Psoas muscle (tissue), 8 donors: ENCODE data around the gene ZNF580. TPM values are rescaled to one million over a fixed set of nuclear protein-coding genes. Genes with fewer than 3 reads are reported as not detected.
A peak's percentile ranks its signal among the peaks of the same experiment; 100 is the strongest.

Source experiments
- ATAC-seq, 4 donors: fragments of 200-7000 bp; cut with Tn5 transposase; one replicate each; pipeline ENCODE4 v1.9.1; 2020; ENCODE audit warnings: moderate library complexity in 3 of 4, mild to moderate bottlenecking in 2 of 4
- DNase-seq, 2 donors: peaks; one replicate each; pipeline ENCODE4 v3.0.0-alpha.2; 2020
- H3K27ac ChIP-seq: fragments of 200-600 bp; one replicate; pipeline ENCODE4 v1.8.0; 2022
- H3K27me3 ChIP-seq, 3 donors: fragments of 200-600 bp in 1 of 3; one replicate each; pipeline versions ENCODE4 v1.6.1 to v1.8.0; 2013 to 2022; ENCODE audit warnings: low read length in 2 of 3, mild to moderate bottlenecking in 2 of 3, moderate library complexity in 1 of 3; ENCODE audit not compliant: insufficient read depth in 3 of 3
- H3K36me3 ChIP-seq, 2 donors: fragments of 200-600 bp in 1 of 2; one replicate each; pipeline versions ENCODE4 v1.6.1 to v1.8.0; 2013 to 2022; ENCODE audit warnings: low read depth in 1 of 2, mild to moderate bottlenecking in 1 of 2, moderate library complexity in 1 of 2; ENCODE audit not compliant: insufficient read depth in 1 of 2
- H3K4me1 ChIP-seq: fragments of 200-600 bp; one replicate; pipeline ENCODE4 v1.8.0; 2022
- H3K4me3 ChIP-seq: fragments of 200-600 bp; one replicate; pipeline ENCODE4 v1.8.0; 2022; ENCODE audit warnings: mild to moderate bottlenecking
- H3K9me3 ChIP-seq: fragments of 200-600 bp; one replicate; pipeline ENCODE4 v1.8.0; 2022
- CTCF ChIP-seq: fragments of 200-600 bp; IDR thresholded peaks from one replicate; pipeline ENCODE4 v1.8.0; 2022; ENCODE audit warnings: antibody characterized with exemption
- WGBS, 3 donors: extraction: QIAGEN DNeasy Blood & Tissue Kit; methylation state at CpG; one replicate each; pipeline versions ENCODE4 v1.1.6 to v1.1.7; 2013; 5-methylcytosine and 5-hydroxymethylcytosine counted together
- intact Hi-C, 2 donors: fragments of 100-400 bp; cut with DNase I; formaldehyde crosslinking; loops; one replicate each; pipeline versions ENCODE4 v1.11.0 to v1.14.2; 2022
- polyA plus RNA-seq, 3 donors: library from polyadenylated mRNA; stranded (reverse); fragments of 200-250 nt; gene quantifications; one replicate each; pipeline ENCODE4 v1.2.3, GENCODE V29; 2013
- total RNA-seq, 4 donors: library from RNA; stranded (reverse); fragmentation: NEBNext Ultra II Directional in 2 of 4; extraction: Animal tissue kit (Norgen Biotek cat#: 25700) in 2 of 4; gene quantifications; one replicate each; pipeline versions ENCODE4 v1.2.1 to v1.2.4, GENCODE V29; 2021 to 2023
- donor health status: healthy with polysubstance abuse.
- donor health status: DM: no; HTN: no; CAD: no; lungs with moderate emphysema.
- donor health status: Bipolar disorder and iron deficiency.
- donor health status: healthy.
- donor health status: DM: yes; HTN: yes; CAD: no.
- donor health status: DM: no; HTN: no; CAD: no.
- donor health status: DM: no; HTN: no; CAD: no.
- donor health status: DM: yes; HTN: yes; CAD: no.

The ZNF580 gene
- total and polyA plus RNA-seq, 7 donors = 5.9 to 21.1 (median 13.5) TPM

DNA sequence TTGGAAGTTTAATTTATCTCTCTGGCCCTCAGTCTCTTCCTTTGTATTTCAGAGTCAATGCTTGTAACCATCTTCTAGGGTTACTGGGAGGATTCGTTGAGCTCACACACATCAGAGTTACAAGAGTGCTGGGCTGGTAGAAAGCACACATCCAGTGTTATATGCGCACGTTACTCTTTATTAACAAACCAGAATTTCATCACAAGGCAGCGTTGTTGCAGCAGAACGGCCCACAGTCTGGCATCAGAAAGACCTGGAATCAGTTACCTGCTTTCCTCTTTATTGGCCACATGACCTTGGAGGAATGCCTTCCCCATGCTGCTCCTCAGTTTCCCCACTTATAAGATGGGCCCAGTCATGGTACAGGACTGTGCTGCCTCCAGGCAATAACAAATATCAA, 31.5 kb upstream of the ZNF580 start:
- H3K4me1 ChIP-seq = peaks cover 46% of the 10 kb centered on the region
- no peaks in the 10 kb centered on the region for H3K27me3 ChIP-seq
- ATAC-seq = no peak
- WGBS, 3 donors = 78 to 81% (median 79%) methylated on average over 5 of the region's 5 CpGs
- DNase-seq = no peak
- intact Hi-C loops = loop anchor here in 1 of 2 donors (5.0 kb wide), 1 partner anchor 97 kb away; no protein-coding TSS in a partner anchor
- no peaks in the 10 kb centered on the region for H3K9me3 ChIP-seq
- TF ChIP-seq CTCF = no peak
- H3K36me3 ChIP-seq = peaks cover 3 to 25% of the 10 kb centered on the region in 2 donors
- peak overlapping the region; percentile 9 for H3K27ac ChIP-seq
- H3K4me3 ChIP-seq = no peak overlapping the region

DNA sequence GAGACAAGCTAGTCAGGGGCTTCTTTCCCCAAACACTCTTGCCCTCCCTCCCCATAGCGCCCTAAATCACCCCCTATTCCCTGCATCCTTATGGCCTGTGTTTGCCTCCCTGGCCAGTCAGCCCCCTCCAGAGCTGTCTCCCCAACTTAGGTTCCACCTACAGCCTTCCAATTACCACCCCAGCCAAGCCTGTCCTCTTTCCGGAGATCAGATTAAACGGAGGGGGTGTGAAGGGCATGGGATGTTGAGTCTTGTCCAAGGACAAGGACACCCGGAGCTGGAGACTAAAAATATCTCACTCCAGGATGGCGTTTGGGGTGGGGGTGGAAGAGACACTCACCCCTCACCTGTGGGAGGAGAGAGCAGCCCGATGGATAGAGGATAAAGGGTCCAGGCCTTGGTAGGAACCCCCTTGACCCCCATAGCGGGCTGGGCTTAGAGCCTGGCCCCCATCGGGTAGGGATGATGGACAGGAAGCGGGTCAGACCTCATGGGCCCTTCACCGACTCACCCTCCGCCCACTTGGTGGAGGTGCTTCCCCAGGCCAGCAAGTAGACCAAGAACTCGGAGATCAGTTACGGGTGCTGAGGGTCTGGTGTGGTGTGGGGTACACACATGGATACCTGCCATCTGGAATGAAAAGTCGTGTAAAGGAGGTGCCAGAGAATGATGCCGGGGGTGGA, 29.4 kb upstream of the ZNF580 start:
- Histone ChIP-seq H3K4me1 (peaks cover 40% of the 10 kb centered on the region), H3K36me3 (peaks cover 9 to 44% of the 10 kb centered on the region in 2 donors), H3K27ac (peak overlapping the region; percentile 71), H3K27me3 (no peaks in the 10 kb centered on the region), H3K4me3 (peak overlapping the region; percentile 20), H3K9me3 (no peaks in the 10 kb centered on the region)
- intact Hi-C loops = no loop called here
- TF ChIP-seq CTCF = no peak
- ATAC-seq = peak; percentile 76 to 90 (median 80)
- 34 to 48% (median 36%) methylated on average over 15 of the region's 15 CpGs for WGBS, 3 donors
- peak in 1 of 2 donors; percentile 60 for DNase-seq

GRCh38 chr19:55611983-55612645, 28.7 kb upstream of the ZNF580 start:
- H3K27ac ChIP-seq = peak overlapping the region; percentile 71
- peaks cover 33% of the 10 kb centered on the region for H3K4me1 ChIP-seq
- peaks cover 10 to 50% of the 10 kb centered on the region in 2 donors for H3K36me3 ChIP-seq
- no peak for TF ChIP-seq CTCF
- peak overlapping the region; percentile 20 for H3K4me3 ChIP-seq
- 50 to 65% (median 56%) methylated on average over 3 of the region's 3 CpGs for WGBS, 3 donors
- DNase-seq (no peak), ATAC-seq (peak; percentile 19 to 49 (median 42))
- intact Hi-C loops = no loop called here
- H3K9me3 ChIP-seq = no peaks in the 10 kb centered on the region
- H3K27me3 ChIP-seq = no peaks in the 10 kb centered on the region

DNA sequence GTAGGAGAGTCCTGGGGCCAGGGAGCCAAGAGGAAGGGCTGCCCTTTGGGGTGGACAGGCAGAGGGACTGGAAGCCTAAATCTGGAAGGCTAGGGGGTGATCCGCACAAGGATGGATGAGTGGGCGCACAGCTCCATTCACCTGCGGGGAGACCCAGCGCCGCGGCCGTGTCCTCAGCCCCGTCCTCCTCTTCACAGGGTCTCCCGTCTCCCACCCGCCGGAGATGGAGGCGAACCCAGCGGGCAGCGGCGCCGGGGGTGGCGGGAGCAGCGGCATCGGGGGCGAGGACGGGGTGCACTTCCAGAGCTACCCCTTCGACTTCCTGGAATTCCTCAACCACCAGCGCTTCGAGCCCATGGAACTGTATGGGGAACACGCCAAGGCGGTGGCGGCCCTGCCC, 27.4 kb upstream of the ZNF580 start:
- ATAC-seq = no peak
- H3K4me3 ChIP-seq = no peak overlapping the region
- intact Hi-C loops = no loop called here
- peaks cover 23% of the 10 kb centered on the region for H3K4me1 ChIP-seq
- peak overlapping the region; percentile 50 for H3K27ac ChIP-seq
- H3K9me3 ChIP-seq = no peaks in the 10 kb centered on the region
- H3K27me3 ChIP-seq = no peaks in the 10 kb centered on the region
- DNase-seq = no peak
- 91 to 94% (median 92%) methylated on average over 24 to 27 of the region's 27 CpGs for WGBS, 3 donors
- no peak for TF ChIP-seq CTCF
- peaks cover 10 to 58% of the 10 kb centered on the region in 2 donors for H3K36me3 ChIP-seq
